HG02981 (cell line): ENCODE measurements around the gene OSBPL1A.

ENCODE experiments used
- ATAC-seq: cut with Tn5 transposase; IDR thresholded peaks from one replicate; pipeline ENCODE4 v1.9.1; 2021; ENCODE audit warnings: mild to moderate bottlenecking, moderate library complexity; ENCODE audit not compliant: unreplicated experiment

OSBPL1A gene

DNA sequence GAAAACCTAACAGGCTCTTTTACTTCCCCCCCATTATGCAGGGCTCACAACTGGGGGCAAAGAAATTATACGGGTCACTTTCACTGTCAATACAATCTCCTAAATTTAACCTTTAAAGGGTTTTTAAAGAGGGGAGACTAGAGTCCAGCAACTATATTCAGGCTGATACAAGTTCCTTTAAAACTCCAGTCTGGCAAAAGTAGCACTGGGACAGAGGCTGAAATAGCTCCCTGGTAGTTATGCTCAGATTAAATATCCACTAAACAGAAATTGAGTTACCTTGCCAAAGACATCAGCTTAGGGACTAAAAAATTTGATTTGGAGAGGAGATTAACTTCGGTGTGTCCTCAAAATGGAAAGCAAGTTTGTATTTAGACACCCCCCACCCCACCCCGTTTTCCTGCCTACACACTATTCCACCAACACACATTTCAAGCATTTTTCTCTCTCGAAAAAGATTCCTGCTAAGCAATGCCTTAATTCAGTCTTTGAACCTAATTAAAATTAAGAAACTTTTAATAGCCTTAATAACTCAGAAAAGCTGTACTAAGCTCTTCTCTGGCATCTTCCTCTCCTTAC is 127.2 kb downstream of the OSBPL1A start:
- ATAC-seq, result no peak

GRCh38 chr18:24268784-24269550 is 128.7 kb downstream of the OSBPL1A start:
- no peak for ATAC-seq

DNA sequence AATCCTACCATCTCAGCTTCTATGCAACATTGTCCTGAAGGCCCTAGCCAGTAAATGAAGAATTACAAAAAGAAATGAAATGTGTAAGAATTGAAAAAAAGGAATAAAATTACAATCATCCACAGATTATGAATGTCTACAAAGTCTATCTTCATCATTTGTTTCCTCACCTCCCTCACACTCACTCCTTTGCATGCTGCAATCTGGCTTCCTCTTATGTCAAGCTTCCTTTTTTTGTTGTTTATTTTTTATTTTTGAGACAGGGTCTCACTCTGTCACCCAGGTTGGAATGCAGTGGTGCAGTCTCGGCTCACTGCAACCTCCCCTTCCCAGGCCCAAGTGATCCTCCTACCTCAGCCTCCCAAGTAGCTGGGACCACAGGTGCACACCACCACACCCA is 129.7 kb downstream of the OSBPL1A start:
- ATAC-seq, result no peak

GRCh38 chr18:24266131-24266530 is 131.5 kb downstream of the OSBPL1A start:
- no peak for ATAC-seq

GRCh38 chr18:24265502-24266064 is 132.0 kb downstream of the OSBPL1A start:
- no peak for ATAC-seq

DNA sequence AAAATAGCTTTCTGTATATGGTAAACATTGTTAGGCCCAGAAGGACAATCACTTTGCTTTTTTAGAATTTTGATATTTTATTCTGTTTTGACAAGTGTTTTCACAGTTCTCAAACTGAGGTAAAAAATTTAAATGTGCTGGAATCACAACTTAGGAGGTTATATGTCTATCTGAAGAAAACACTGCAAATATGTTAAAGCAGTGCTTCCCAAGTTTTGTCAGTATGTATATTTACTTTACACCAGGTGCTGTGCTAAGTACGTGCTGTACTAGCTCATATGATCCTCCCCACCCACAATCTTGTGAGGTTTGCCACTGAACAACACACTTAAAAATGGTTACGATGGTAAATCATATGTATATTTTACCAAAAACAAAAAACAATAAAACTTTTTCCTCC is 134.6 kb downstream of the OSBPL1A start:
- no peak for ATAC-seq

DNA sequence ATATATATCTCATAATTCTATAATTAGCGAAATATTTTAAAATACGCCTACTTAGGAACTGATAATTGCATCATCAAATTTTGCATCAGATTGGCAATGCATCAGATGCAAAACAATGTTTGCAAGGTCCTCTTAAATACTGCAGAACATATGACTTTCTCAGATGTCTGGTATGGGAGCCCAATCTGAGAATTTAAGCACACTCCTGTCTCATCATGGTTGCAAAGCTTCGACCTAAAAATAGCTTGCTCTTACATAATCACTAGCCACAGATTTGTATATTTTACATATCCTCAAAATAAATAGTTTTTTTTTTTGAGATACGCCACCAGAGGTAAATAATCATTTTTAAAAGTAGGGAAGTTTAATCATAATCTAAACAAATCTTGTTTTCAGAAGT is 135.5 kb downstream of the OSBPL1A start:
- no peak for ATAC-seq

DNA sequence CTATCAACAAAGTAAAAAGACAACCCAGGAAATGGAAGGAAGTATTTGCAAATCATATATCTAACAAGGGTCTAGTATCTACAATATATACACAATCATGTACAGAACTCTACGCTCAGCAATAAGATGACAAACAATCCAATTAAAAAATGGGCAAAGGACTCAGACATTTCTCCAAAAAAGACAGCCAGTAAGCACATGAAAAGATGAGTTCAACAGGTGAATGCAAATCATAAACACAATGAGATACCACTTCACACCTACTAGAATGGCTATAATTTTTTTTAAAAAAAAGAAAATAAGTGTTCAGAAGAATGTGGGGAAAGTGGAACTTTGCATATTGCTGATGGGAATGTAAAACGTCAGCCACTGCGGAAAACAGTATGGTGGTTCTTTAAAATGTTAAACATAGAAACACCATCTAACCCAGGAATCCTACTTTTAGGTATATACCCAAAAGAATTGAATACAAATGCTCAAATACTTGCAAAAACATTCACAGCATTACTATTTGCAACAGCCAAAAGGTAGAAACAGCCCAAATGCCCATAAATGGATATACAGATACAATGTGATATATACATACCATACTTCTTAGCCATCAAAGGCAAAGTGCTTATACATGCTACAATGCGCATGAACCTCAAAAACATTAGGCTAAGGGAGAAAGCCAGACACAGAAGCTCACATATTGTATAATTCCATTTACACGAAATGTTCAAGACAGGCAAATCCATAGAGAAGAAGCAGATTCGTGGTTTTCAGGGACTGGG is 137.6 kb downstream of the OSBPL1A start:
- no peak for ATAC-seq

DNA sequence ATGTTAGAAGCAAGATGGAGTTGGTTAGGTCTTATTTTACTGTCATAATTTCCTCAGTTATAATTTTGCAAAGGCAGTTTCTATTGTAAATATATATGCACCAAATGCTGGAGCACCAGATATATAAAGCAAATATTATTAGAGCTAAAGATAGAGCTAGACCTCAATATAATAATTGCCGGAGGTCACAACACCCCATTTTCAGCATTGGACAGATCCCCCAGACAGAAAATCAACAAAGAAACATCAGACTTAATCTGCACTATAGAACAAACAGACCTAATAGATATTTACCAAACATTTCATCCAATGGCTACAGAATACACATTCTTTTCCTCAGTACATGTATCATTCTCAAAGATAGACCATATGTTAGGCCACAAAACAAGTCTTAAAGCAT is 143.6 kb downstream of the OSBPL1A start:
- no peak for ATAC-seq

- no peak for ATAC-seq
These were observed 147.9 kb downstream of the OSBPL1A start for GRCh38 chr18:24249716-24250115.

DNA sequence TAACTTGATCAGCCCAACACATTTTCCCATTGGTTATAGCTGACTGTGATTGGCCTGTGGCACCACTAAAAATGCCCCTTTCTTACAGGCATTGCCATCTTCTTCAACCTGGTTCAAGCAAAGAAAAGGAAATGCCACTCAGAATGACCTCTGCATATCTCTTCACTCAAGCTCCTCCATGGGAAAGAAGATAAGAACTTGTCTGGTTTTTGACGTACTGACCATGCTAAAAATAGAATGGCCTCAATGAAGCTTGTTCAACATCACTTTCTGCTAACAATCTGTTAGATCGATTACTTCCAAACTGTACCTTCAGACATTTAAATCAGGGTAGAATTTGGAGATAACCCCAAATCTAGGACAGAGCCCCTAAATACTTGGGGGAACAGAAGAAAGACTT is 149.3 kb downstream of the OSBPL1A start:
- no peak for ATAC-seq

DNA sequence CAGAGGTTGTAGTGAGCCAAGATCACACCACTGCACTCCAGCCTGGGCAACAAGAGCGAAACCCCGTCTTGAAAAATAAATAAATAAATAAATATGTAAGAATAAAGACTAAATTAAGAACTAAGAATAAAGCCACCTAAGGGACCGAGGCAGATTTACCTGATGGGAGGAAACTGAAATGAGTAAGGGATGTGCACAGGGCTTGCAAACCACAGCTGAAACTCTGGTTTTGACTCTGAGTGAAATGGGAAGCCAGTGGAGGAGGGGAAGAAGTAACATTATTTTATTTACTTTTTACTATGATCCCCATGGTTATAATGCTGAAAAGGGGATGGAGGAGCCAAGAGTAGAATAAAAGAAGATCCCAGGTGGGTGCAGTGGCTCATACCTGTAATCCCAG is 151.5 kb downstream of the OSBPL1A start:
- ATAC-seq, result peak; percentile 91

DNA sequence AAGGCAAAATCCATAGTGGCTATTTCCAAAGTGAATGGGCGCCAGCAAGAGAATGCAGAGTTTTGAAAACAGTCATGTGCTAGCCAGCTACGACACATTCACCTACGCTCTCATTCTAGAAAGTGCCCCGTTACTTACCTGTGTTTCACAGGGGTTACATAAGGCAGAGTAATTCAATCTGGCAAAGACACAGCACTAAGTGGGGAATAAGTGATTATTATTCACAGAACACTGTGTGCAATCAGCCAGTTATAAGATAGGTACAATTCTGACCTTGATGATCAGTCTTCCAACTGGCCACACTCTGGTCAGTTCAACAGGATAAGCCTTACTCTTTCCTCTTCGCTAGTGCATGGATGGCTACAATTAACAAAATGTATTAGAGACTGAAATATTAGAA is 152.9 kb downstream of the OSBPL1A start:
- no peak for ATAC-seq

DNA sequence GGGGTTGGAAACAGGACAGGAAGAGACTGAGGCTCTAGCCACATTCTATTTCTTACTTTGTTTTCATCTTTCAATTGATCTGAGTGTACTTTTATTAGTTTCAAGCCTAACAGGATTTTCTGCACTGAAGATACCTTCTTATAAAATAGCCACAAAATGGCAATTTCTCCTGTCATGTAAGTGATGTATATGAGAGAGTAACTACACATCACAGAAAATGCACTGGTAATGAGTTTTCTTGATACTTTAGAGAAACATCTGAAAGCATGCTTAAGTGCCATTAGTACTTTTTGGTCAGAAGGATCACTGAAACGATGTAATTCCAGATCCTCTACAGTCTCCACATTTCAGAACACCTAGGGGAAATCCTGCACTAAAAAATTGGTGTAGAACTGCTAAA is 153.9 kb downstream of the OSBPL1A start:
- no peak for ATAC-seq

DNA sequence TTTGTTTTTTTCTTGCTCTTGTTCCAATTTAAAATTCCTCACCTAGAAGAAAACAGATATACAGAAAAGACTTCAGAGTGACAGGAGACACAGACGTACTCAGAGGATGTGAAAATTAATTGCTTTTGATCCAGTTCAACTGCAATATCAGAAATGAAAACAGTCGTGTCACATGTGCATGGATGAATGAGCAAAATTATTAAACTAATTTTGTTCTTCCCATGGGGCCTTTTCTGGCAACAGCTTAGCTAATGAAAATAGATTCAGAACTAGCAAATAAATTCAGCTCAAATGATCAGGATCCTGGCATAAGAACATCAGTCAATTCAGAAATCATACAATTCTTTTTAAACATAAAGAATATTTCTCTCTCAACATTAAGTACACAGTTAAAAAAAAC is 158.3 kb downstream of the OSBPL1A start:
- ATAC-seq, result no peak

- ATAC-seq, result no peak
These were observed 159.2 kb downstream of the OSBPL1A start for GRCh38 chr18:24238387-24238786.

GRCh38 chr18:24234850-24235418 is 162.7 kb downstream of the OSBPL1A start:
- ATAC-seq, result no peak

DNA sequence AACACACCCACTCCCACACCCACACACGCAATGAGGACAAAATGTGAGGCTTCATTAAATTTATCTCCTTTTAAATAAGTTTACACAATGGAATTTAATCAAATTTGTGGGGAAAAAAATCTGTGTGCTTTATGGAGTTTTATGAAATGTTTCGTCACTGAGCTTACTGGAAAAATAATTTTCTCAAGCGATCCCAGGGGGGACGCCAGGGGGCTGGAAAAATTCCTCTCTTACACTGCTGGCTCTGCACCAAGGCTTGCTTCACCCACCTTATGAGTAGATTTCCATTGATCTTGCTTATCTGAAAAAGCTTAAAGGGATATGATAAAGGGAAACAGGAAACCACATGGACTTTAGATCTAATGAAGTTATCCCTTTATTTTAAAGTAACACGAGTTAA is 163.3 kb downstream of the OSBPL1A start:
- no peak for ATAC-seq

DNA sequence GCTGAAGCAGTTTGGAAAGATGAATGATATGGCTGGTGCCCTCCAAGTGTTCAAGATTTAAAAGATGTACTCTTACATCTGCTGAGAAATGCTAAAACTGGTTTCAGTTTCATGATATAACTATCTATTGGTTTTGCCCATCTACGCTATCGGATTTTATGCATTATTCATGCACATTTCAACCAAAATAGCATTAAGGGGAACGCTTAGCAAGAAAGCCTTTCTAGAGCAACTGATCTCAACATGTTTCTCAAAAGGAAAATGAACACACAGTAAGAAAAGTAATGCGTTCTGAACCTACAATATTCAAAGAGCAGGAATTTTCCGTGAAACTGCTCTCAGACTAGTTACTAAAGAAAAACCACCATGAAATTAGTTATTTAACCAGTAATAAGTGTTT is 164.8 kb downstream of the OSBPL1A start:
- ATAC-seq, result no peak

DNA sequence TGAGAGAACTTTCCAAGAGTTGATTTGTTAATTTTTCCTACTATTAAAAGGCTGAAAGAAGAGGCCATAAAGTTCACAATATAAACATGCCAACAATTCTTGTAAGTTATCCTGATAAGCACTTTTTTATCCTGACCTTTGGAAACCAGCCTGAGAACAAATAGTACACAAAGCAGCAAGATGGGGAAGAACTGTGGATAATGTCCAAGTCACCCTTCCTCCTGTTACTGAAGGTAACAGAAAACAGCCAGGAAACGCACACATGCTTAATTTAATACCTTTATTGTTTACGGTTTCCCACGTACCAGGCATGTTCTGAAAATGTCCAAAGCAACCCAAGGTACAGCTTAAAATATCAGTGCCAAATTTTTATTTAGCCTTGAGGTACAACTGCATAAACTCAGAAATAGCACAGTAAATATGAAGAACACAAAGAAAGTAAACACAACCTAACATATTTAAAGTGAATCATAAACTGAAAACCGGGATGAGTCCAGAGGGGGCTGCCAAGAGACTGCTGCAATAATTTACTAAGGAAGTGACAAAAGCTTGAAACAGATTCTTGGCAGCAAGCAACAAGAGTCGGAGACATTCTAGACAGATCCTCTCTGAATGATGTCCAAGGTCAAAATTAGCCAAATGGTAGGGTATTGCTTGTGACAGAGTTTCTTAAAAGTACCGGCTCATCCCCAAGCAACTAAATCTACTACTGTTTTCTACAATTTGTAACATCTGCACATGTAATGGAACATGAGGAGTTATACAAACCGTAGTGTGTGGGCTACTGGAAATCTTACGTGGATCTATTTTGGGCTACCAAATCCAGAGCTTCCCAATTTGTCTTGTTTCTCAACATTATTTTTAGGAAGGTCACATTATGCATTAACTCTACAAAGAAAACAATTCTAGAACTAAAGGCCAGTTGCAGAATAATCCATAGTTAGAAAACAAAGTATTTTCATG is 165.6 kb downstream of the OSBPL1A start:
- ATAC-seq, result no peak
